NCI-H2171 treated with DMSO at 0.1 percent for 48 hours (cell line): ENCODE measurements around the gene TMPRSS9.

Experiments used
- DNase-seq: peaks from one replicate; lab custom pipeline; 2025; lab: John Stamatoyannopoulos, UW

TMPRSS9 gene

GRCh38 chr19:2423071-2423914 is 63.2 kb downstream of the TMPRSS9 start:
- DNase-seq = peak; percentile 37

- no peak for DNase-seq
Observed at GRCh38 chr19:2423915-2424685, 64.0 kb downstream of the TMPRSS9 start.

- no peak for DNase-seq
Observed at GRCh38 chr19:2424686-2425621, 64.9 kb downstream of the TMPRSS9 start.

- DNase-seq = no peak
Observed at GRCh38 chr19:2425622-2426581, 65.8 kb downstream of the TMPRSS9 start.

- DNase-seq = peak; percentile 44
Observed at GRCh38 chr19:2426611-2427428, 66.8 kb downstream of the TMPRSS9 start.

GRCh38 chr19:2427429-2428320 is 67.6 kb downstream of the TMPRSS9 start, which contains the start of gene TIMM13:
Gene TIMM13, minus strand, starts transcription at chr19:2427586. Its CDS starts 53 bp downstream, at chr19:2427533.
- peak; percentile 94 for DNase-seq

GRCh38 chr19:2428321-2428690 is 68.2 kb downstream of the TMPRSS9 start:
- peak; percentile 36 for DNase-seq

- no peak for DNase-seq
Observed at GRCh38 chr19:2428756-2429711, 69.0 kb downstream of the TMPRSS9 start.

- DNase-seq = no peak
Observed at GRCh38 chr19:2429917-2430535, 70.0 kb downstream of the TMPRSS9 start.

- no peak for DNase-seq
Observed at GRCh38 chr19:2431318-2432055, 71.4 kb downstream of the TMPRSS9 start.

- no peak for DNase-seq
Observed at GRCh38 chr19:2432131-2432848, 72.2 kb downstream of the TMPRSS9 start.

GRCh38 chr19:2433854-2434253 is 73.8 kb downstream of the TMPRSS9 start:
- no peak for DNase-seq

GRCh38 chr19:2434267-2434666 is 74.2 kb downstream of the TMPRSS9 start:
- no peak for DNase-seq

- DNase-seq = no peak
Observed at GRCh38 chr19:2434721-2435265, 74.7 kb downstream of the TMPRSS9 start.

GRCh38 chr19:2436384-2436783 is 76.3 kb downstream of the TMPRSS9 start:
- DNase-seq = no peak

GRCh38 chr19:2436926-2437325 is 76.9 kb downstream of the TMPRSS9 start:
- no peak for DNase-seq
